Measurements from ENCODE around the gene CHRDL2. TPM values are rescaled to one million over a fixed set of nuclear protein-coding genes. Genes with fewer than 3 reads are reported as not detected.
"Not testable (repeated sequence)": the region's sequence is repeated elsewhere in the genome, so short reads cannot be mapped to it uniquely, and the experiment has no call there.

Gene CHRDL2
- polyA plus RNA-seq, 3 donors: 0.22 to 1.5 (median 0.34) TPM

GRCh38 chr11:74679513-74679865 lies 51.7 kb downstream of the CHRDL2 start:
- H3K27ac ChIP-seq (ENCODE audit: low read depth, low read length): no peak overlapping the region

GRCh38 chr11:74678591-74679512 lies 52.4 kb downstream of the CHRDL2 start:
- WGBS, 3 donors: 67 to 80% (median 72%) methylated on average over 13 of the region's 13 CpGs
- H3K27ac ChIP-seq (ENCODE audit: low read depth, low read length): no peak overlapping the region

More at GRCh38 chr11:74679513-74679865, 51.7 kb downstream of the CHRDL2 start:
- WGBS, 3 donors: 82 to 93% (median 90%) methylated on average over 3 of the region's 3 CpGs

GRCh38 chr11:74678041-74678440 lies 53.2 kb downstream of the CHRDL2 start:
- WGBS, 3 donors: 92 to 97% (median 93%) methylated on average over 5 of the region's 5 CpGs
- H3K27ac ChIP-seq (ENCODE audit: low read depth, low read length): no peak overlapping the region

GRCh38 chr11:74677131-74677530 lies 54.1 kb downstream of the CHRDL2 start:
- no peak overlapping the region for H3K27ac ChIP-seq (ENCODE audit: low read depth, low read length)
- WGBS, 3 donors: 79 to 86% (median 81%) methylated on average over 6 of the region's 6 CpGs

- no peak overlapping the region for H3K27ac ChIP-seq (ENCODE audit: low read depth, low read length)
Observed at GRCh38 chr11:74676596-74676995, 54.6 kb downstream of the CHRDL2 start.

GRCh38 chr11:74675761-74676160 lies 55.5 kb downstream of the CHRDL2 start:
- 92 to 93% (median 93%) methylated on average over 3 of the region's 3 CpGs for WGBS, 3 donors
- no peak overlapping the region for H3K27ac ChIP-seq (ENCODE audit: low read depth, low read length)

More at GRCh38 chr11:74676596-74676995, 54.6 kb downstream of the CHRDL2 start:
- 85 to 93% (median 92%) methylated on average over 5 of the region's 5 CpGs for WGBS, 3 donors

GRCh38 chr11:74673693-74674360 lies 57.4 kb downstream of the CHRDL2 start:
- 81 to 93% (median 90%) methylated on average over 6 to 7 of the region's 7 CpGs for WGBS, 3 donors

GRCh38 chr11:74672956-74673692 lies 58.1 kb downstream of the CHRDL2 start:
- 38 to 52% (median 46%) methylated on average over 12 of the region's 12 CpGs for WGBS, 3 donors
- H3K27ac ChIP-seq (ENCODE audit: low read depth, low read length): peak overlapping the region; percentile 19

More at GRCh38 chr11:74673693-74674360, 57.4 kb downstream of the CHRDL2 start:
- peak overlapping the region; percentile 6 for H3K27ac ChIP-seq (ENCODE audit: low read depth, low read length)

- WGBS, 3 donors: 74 to 82% (median 80%) methylated on average over 4 of the region's 4 CpGs
- H3K27ac ChIP-seq (ENCODE audit: low read depth, low read length): peak overlapping the region; percentile 19
Observed at GRCh38 chr11:74672332-74672955, 58.8 kb downstream of the CHRDL2 start.

GRCh38 chr11:74671520-74672196 lies 59.6 kb downstream of the CHRDL2 start:
- 79 to 89% (median 80%) methylated on average over 10 of the region's 10 CpGs for whole genome bisulfite sequencing, 3 donors
- no peak overlapping the region for H3K27ac ChIP-seq (ENCODE audit: low read depth, low read length)

- WGBS, 3 donors: 91 to 96% (median 95%) methylated on average over 7 of the region's 7 CpGs
- no peak overlapping the region for H3K27ac ChIP-seq (ENCODE audit: low read depth, low read length)
Observed at GRCh38 chr11:74670171-74670570, 61.1 kb downstream of the CHRDL2 start.

GRCh38 chr11:74669211-74670160 lies 61.7 kb downstream of the CHRDL2 start:
- 89 to 93% (median 92%) methylated on average over 17 of the region's 17 CpGs for WGBS, 3 donors
- H3K27ac ChIP-seq (ENCODE audit: low read depth, low read length): no peak overlapping the region

GRCh38 chr11:74663315-74663714 lies 67.9 kb downstream of the CHRDL2 start:
- WGBS, 3 donors: 56 to 91% (median 91%) methylated on average over 1 of the region's 1 CpG
- H3K27ac ChIP-seq (ENCODE audit: low read depth, low read length): no peak overlapping the region

- no peak overlapping the region for H3K27ac ChIP-seq (ENCODE audit: low read depth, low read length)
- 79 to 98% (median 97%) methylated on average over 4 of the region's 4 CpGs for WGBS, 3 donors
Observed at GRCh38 chr11:74662487-74663103, 68.6 kb downstream of the CHRDL2 start.

- WGBS, 3 donors: 81 to 87% (median 84%) methylated on average over 4 of the region's 4 CpGs
Observed at GRCh38 chr11:74659124-74659523, 72.1 kb downstream of the CHRDL2 start.

GRCh38 chr11:74654976-74655375 lies 76.2 kb downstream of the CHRDL2 start:
- no peak overlapping the region for H3K27ac ChIP-seq (ENCODE audit: low read depth, low read length)
- WGBS, 3 donors: 95 to 99% (median 96%) methylated on average over 5 of the region's 5 CpGs

More at GRCh38 chr11:74659124-74659523, 72.1 kb downstream of the CHRDL2 start:
- not testable (repeated sequence) for H3K27ac ChIP-seq (ENCODE audit: low read depth, low read length)
